Fibroblast of lung (primary cell): ENCODE measurements around the gene ALDH1A1. TPM values are rescaled to one million over a fixed set of nuclear protein-coding genes. Genes with fewer than 3 reads are reported as not detected.

Experiments
- DNase-seq, 2 donors: peaks; one replicate each; pipeline versions ENCODE4 v3.0.0 to v3.0.0-alpha.2; 2010; ENCODE audit warnings: low read depth in 2 of 2
- H2AFZ ChIP-seq: 2 replicates; pipeline ENCODE4 v1.5.1; 2012; ENCODE audit warnings: low read length, control low read depth, inconsistent platforms
- H3K27ac ChIP-seq: 2 replicates; pipeline ENCODE4 v1.5.1; 2011; ENCODE audit warnings: low read length, control low read depth; ENCODE audit not compliant: insufficient read depth
- H3K27me3 ChIP-seq: 2 replicates; pipeline ENCODE4 v1.5.1; 2011; ENCODE audit warnings: mild to moderate bottlenecking, low read length; ENCODE audit not compliant: control insufficient read depth, insufficient read depth
- H3K36me3 ChIP-seq: 2 replicates; pipeline ENCODE4 v1.5.1; 2011; ENCODE audit warnings: low read length; ENCODE audit not compliant: control insufficient read depth, insufficient read depth
- H3K4me1 ChIP-seq: 2 replicates; pipeline ENCODE4 v1.5.1; 2011; ENCODE audit warnings: low read length; ENCODE audit not compliant: control insufficient read depth, insufficient read depth; ENCODE audit errors: extremely low read depth
- H3K4me2 ChIP-seq: 2 replicates; pipeline ENCODE4 v1.5.1; 2011; ENCODE audit warnings: low read length, control low read depth; ENCODE audit not compliant: insufficient read depth; ENCODE audit errors: extremely low read depth
- H3K4me3 ChIP-seq, 4 experiments: fragments of 200-600 bp in 1 of 4; sonication (generic) in 1 of 4; replicated peaks in 1 of 4; 2 replicates each; pipeline ENCODE4 v1.5.1; 2011 to 2016; ENCODE audit warnings: low read length in 4 of 4, low read depth in 3 of 4, mild to moderate bottlenecking in 3 of 4, control low read depth in 2 of 4, inconsistent platforms in 1 of 4, mixed read lengths in 1 of 4; ENCODE audit not compliant: insufficient read depth in 1 of 4; ENCODE audit errors: control extremely low read depth in 1 of 4
- H3K79me2 ChIP-seq: 2 replicates; pipeline ENCODE4 v1.5.1; 2012; ENCODE audit warnings: mild to moderate bottlenecking, low read length, inconsistent platforms; ENCODE audit not compliant: control insufficient read depth, insufficient read depth
- H3K9ac ChIP-seq: 2 replicates; pipeline ENCODE4 v1.5.1; 2011; ENCODE audit warnings: mild to moderate bottlenecking, low read length, control low read depth; ENCODE audit not compliant: insufficient read depth
- H3K9me3 ChIP-seq: 2 replicates; pipeline ENCODE4 v1.5.1; 2012; ENCODE audit warnings: low read depth, low read length; ENCODE audit not compliant: control insufficient read depth, insufficient read depth
- H4K20me1 ChIP-seq: 2 replicates; pipeline ENCODE4 v1.5.1; 2011; ENCODE audit warnings: low read length; ENCODE audit not compliant: control insufficient read depth, insufficient read depth; ENCODE audit errors: extremely low read depth
- CTCF ChIP-seq, 2 donors: IDR thresholded peaks in 1 of 2; conservative IDR thresholded peaks in 1 of 2; 1 replicate in 1 of 2; 2 replicates in 1 of 2; pipeline ENCODE4 v1.5.1; 2011 to 2012; ENCODE audit warnings: low read length in 2 of 2, control low read depth in 1 of 2, inconsistent platforms in 1 of 2, low read depth in 1 of 2, mild to moderate bottlenecking in 1 of 2
- EZH2 ChIP-seq: IDR thresholded peaks from 2 replicates; pipeline ENCODE4 v1.5.1; 2012; ENCODE audit warnings: low read length, control low read depth, mild to moderate bottlenecking; ENCODE audit errors: missing control alignments
- polyA plus RNA-seq, 2 donors: library from polyadenylated mRNA; depleted of rRNA in 1 of 2; stranded (reverse) in 1 of 2; unstranded in 1 of 2; fragments of >200 nt; gene quantifications; 2 replicates each; pipeline ENCODE4 v1.2.1, GENCODE V29; 2011 to 2012; ENCODE audit warnings: missing spikeins in 1 of 2
- total RNA-seq: library from RNA; depleted of rRNA; stranded (reverse); fragments of >200 nt; gene quantifications from 2 replicates; pipeline ENCODE4 v1.2.1, GENCODE V29; 2014

The ALDH1A1 gene
- total and polyA plus RNA-seq, 2 donors (not counting 1 experiment from before 2014, with no cell fraction given) = 7.4 to 46.1 TPM

GRCh38 chr9:72913382-72914009, 39.4 kb downstream of the ALDH1A1 start:
- H4K20me1 ChIP-seq = no peaks in the 10 kb centered on the region
- H3K4me3 ChIP-seq = no peak overlapping the region
- H3K4me2 ChIP-seq = no peak overlapping the region
- DNase-seq = no peak
- H3K4me1 ChIP-seq = no peaks in the 10 kb centered on the region
- TF ChIP-seq CTCF (conservative IDR thresholded peaks at IDR 0.05 in 1 of 2, IDR thresholded peaks at IDR 0.05 in 1 of 2; ENCODE audit: low read depth in 1 of 2, low read length in 2 of 2) (no peak), EZH2 (no peak)
- H3K27ac ChIP-seq = no peak overlapping the region
- no peaks in the 10 kb centered on the region for H3K27me3 ChIP-seq
- no peaks in the 10 kb centered on the region for H3K36me3 ChIP-seq
- no peaks in the 10 kb centered on the region for H3K79me2 ChIP-seq
- H3K9ac ChIP-seq = no peak overlapping the region
- H3K9me3 ChIP-seq = no peaks in the 10 kb centered on the region
- no peak overlapping the region for H2AFZ ChIP-seq

GRCh38 chr9:72912476-72913381, 40.1 kb downstream of the ALDH1A1 start:
- H3K79me2 ChIP-seq = no peaks in the 10 kb centered on the region
- no peak overlapping the region for H2AFZ ChIP-seq
- no peaks in the 10 kb centered on the region for H4K20me1 ChIP-seq
- no peak overlapping the region for H3K9ac ChIP-seq
- no peaks in the 10 kb centered on the region for H3K36me3 ChIP-seq
- no peak overlapping the region for H3K4me3 ChIP-seq
- H3K4me2 ChIP-seq = no peak overlapping the region
- no peak for DNase-seq
- no peaks in the 10 kb centered on the region for H3K4me1 ChIP-seq
- no peak overlapping the region for H3K27ac ChIP-seq
- TF ChIP-seq CTCF (conservative IDR thresholded peaks at IDR 0.05 in 1 of 2, IDR thresholded peaks at IDR 0.05 in 1 of 2; ENCODE audit: low read depth in 1 of 2, low read length in 2 of 2) (no peak), EZH2 (no peak)
- H3K9me3 ChIP-seq = no peaks in the 10 kb centered on the region
- H3K27me3 ChIP-seq = no peaks in the 10 kb centered on the region

GRCh38 chr9:72911816-72912215, 41.0 kb downstream of the ALDH1A1 start:
- H3K4me3 ChIP-seq = no peak overlapping the region
- no peaks in the 10 kb centered on the region for H3K36me3 ChIP-seq
- TF ChIP-seq CTCF (conservative IDR thresholded peaks at IDR 0.05 in 1 of 2, IDR thresholded peaks at IDR 0.05 in 1 of 2; ENCODE audit: low read depth in 1 of 2, low read length in 2 of 2) = no peak
- no peak for TF ChIP-seq EZH2
- H3K4me2 ChIP-seq = no peak overlapping the region
- H3K27me3 ChIP-seq = no peaks in the 10 kb centered on the region
- H3K9me3 ChIP-seq = no peaks in the 10 kb centered on the region
- H2AFZ ChIP-seq = no peak overlapping the region
- H3K27ac ChIP-seq = no peak overlapping the region
- no peaks in the 10 kb centered on the region for H4K20me1 ChIP-seq
- H3K4me1 ChIP-seq = no peaks in the 10 kb centered on the region
- no peak for DNase-seq
- no peaks in the 10 kb centered on the region for H3K79me2 ChIP-seq
- H3K9ac ChIP-seq = no peak overlapping the region
